CD8-positive, alpha-beta memory T cell (primary cell): ENCODE results near the gene INF2. TPM values are rescaled to one million over a fixed set of nuclear protein-coding genes. Genes with fewer than 3 reads are reported as not detected.

Experiments used
- CTCF ChIA-PET: fragments of 350-600 bp; sonication (Branson Sonifier 250); formaldehyde crosslinking; loops from one replicate; lab custom pipeline; 2021; ENCODE audit warnings: antibody characterized with exemption; lab: Charles Lee
- POLR2A ChIA-PET: fragments of 350-600 bp; sonication (Branson Sonifier 250); formaldehyde crosslinking; loops from one replicate; lab custom pipeline; 2021; ENCODE audit warnings: antibody characterized with exemption; lab: Charles Lee
- DNase-seq, 5 donors: peaks; one replicate each; pipeline versions ENCODE4 v3.0.0 to v3.0.0-alpha.2; 2020 to 2022; ENCODE audit warnings: mixed read lengths in 1 of 5
- H3K27ac ChIP-seq: one replicate; pipeline ENCODE4 v1.7.0; 2013; ENCODE audit warnings: low read depth, mild to moderate bottlenecking, low read length, moderate library complexity
- H3K27me3 ChIP-seq: 2 replicates; pipeline ENCODE4 v1.7.0; 2013; ENCODE audit warnings: low read length, mild to moderate bottlenecking; ENCODE audit not compliant: insufficient read depth, poor library complexity, severe bottlenecking
- H3K36me3 ChIP-seq: 2 replicates; pipeline ENCODE4 v1.7.0; 2013; ENCODE audit warnings: mild to moderate bottlenecking, low read length, moderate library complexity; ENCODE audit not compliant: insufficient read depth
- H3K4me1 ChIP-seq: 2 replicates; pipeline ENCODE4 v1.7.0; 2013; ENCODE audit warnings: mild to moderate bottlenecking, low read length, moderate library complexity; ENCODE audit not compliant: insufficient read depth
- H3K4me3 ChIP-seq: 2 replicates; pipeline ENCODE4 v1.7.0; 2013; ENCODE audit warnings: mild to moderate bottlenecking, low read length
- H3K9me3 ChIP-seq: 2 replicates; pipeline ENCODE4 v1.7.0; 2013; ENCODE audit warnings: mild to moderate bottlenecking, low read length
- H3K27ac Mint-ChIP-seq, 8 donors: one replicate each; pipeline ENCODE4 v1.8.0; 2020 to 2021; ENCODE audit warnings: mixed read lengths in 8 of 8, mild to moderate bottlenecking in 6 of 8, inconsistent platforms in 3 of 8, moderate library complexity in 3 of 8
- H3K27me3 Mint-ChIP-seq, 2 donors: one replicate each; pipeline ENCODE4 v1.8.0; 2020 to 2021; ENCODE audit warnings: mixed read lengths in 2 of 2, mild to moderate bottlenecking in 1 of 2, moderate library complexity in 1 of 2
- H3K36me3 Mint-ChIP-seq, 3 donors: one replicate each; pipeline ENCODE4 v1.8.0; 2020 to 2021; ENCODE audit warnings: mixed read lengths in 3 of 3, inconsistent platforms in 1 of 3, mild to moderate bottlenecking in 1 of 3
- H3K4me1 Mint-ChIP-seq, 3 donors: one replicate each; pipeline ENCODE4 v1.8.0; 2020 to 2021; ENCODE audit warnings: mixed read lengths in 3 of 3, inconsistent platforms in 1 of 3, mild to moderate bottlenecking in 1 of 3
- H3K4me3 Mint-ChIP-seq, 7 donors: one replicate each; pipeline ENCODE4 v1.8.0; 2020 to 2021; ENCODE audit warnings: mixed read lengths in 7 of 7, mild to moderate bottlenecking in 6 of 7, moderate library complexity in 4 of 7, inconsistent platforms in 2 of 7
- H3K9me3 Mint-ChIP-seq, 5 donors: one replicate each; pipeline ENCODE4 v1.8.0; 2020 to 2022; ENCODE audit warnings: mixed read lengths in 5 of 5, mild to moderate bottlenecking in 3 of 5, moderate library complexity in 2 of 5, inconsistent platforms in 1 of 5
- polyA plus RNA-seq: library from polyadenylated mRNA; unstranded; fragments of 300-500 nt; fragmentation: Illumina TruSeq; gene quantifications from one replicate; pipeline ENCODE4 v1.2.3, GENCODE V29; 2021
- total RNA-seq, 2 experiments: library from RNA; stranded (reverse); gene quantifications; one replicate each; pipeline ENCODE4 v1.2.3, GENCODE V29; 2021

Gene INF2
- total and polyA plus RNA-seq, 3 experiments from 2014 or later: 4.6 to 56.3 (median 55.9) TPM

GRCh38 chr14:104754213-104754851 lies 64.9 kb downstream of the INF2 start:
- Histone ChIP-seq H3K9me3 (no peaks in the 10 kb centered on the region), H3K4me3 (peak overlapping the region; percentile 73), H3K27me3 (no peaks in the 10 kb centered on the region), H3K27ac (peak overlapping the region; percentile 91), H3K36me3 (peaks cover 7% of the 10 kb centered on the region), H3K4me1 (peaks cover 20% of the 10 kb centered on the region)
- no peaks in the 10 kb centered on the region for H3K9me3 Mint-ChIP-seq
- H3K27ac Mint-ChIP-seq: peak overlapping the region; percentile 86 to 97 (median 90)
- no peak for DNase-seq
- ChIA-PET CTCF (interaction anchor here (0.7 to 3.4 kb wide), 5 partner anchors 12 to 72 kb away, joined by 3 to 16 read pairs (median 6); partner anchors contain the start of gene ADSS1), POLR2A (no interaction called here)
- H3K4me3 Mint-ChIP-seq: peak overlapping the region; percentile 81 to 93 (median 90)
- peaks cover 27 to 58% (median 28%) of the 10 kb centered on the region in 3 donors for H3K4me1 Mint-ChIP-seq
- peaks cover 0 to 53% (median 8%) of the 10 kb centered on the region in 3 donors for H3K36me3 Mint-ChIP-seq
- no peaks in the 10 kb centered on the region for H3K27me3 Mint-ChIP-seq

GRCh38 chr14:104755621-104756020 lies 66.2 kb downstream of the INF2 start:
- ChIA-PET POLR2A (interaction anchor here (0.7 kb wide), 1 partner anchor 139 kb away, joined by 3 read pairs; no protein-coding TSS in a partner anchor), CTCF (interaction anchor here (1.3 to 1.4 kb wide), 2 partner anchors 11 to 13 kb away, joined by 5 to 6 read pairs; no protein-coding TSS in a partner anchor)
- Mint-ChIP-seq H3K27me3 (no peaks in the 10 kb centered on the region), H3K4me1 (peaks cover 27 to 58% (median 28%) of the 10 kb centered on the region in 3 donors), H3K36me3 (peaks cover 0 to 66% (median 8%) of the 10 kb centered on the region in 3 donors), H3K27ac (peak overlapping the region in 2 of 8 donors; percentile 7 to 87), H3K4me3 (peak overlapping the region in 4 of 7 donors; percentile 31 to 88 (median 64)), H3K9me3 (no peaks in the 10 kb centered on the region)
- Histone ChIP-seq H3K36me3 (peaks cover 7% of the 10 kb centered on the region), H3K27me3 (no peaks in the 10 kb centered on the region), H3K4me3 (no peak overlapping the region), H3K4me1 (peaks cover 20% of the 10 kb centered on the region), H3K9me3 (no peaks in the 10 kb centered on the region), H3K27ac (no peak overlapping the region)
- no peak for DNase-seq

GRCh38 chr14:104756477-104757237 lies 67.2 kb downstream of the INF2 start:
- CTCF ChIA-PET: interaction anchor here (1.7 kb wide), 1 partner anchor 12 kb away, joined by 6 read pairs; no protein-coding TSS in a partner anchor
- Mint-ChIP-seq H3K27ac (peak overlapping the region in 1 of 8 donors; percentile 87), H3K4me3 (peak overlapping the region in 4 of 7 donors; percentile 12 to 80 (median 43)), H3K9me3 (no peaks in the 10 kb centered on the region), H3K27me3 (no peaks in the 10 kb centered on the region), H3K4me1 (peaks cover 28 to 55% (median 32%) of the 10 kb centered on the region in 3 donors), H3K36me3 (peaks cover 0 to 76% (median 13%) of the 10 kb centered on the region in 3 donors)
- DNase-seq: no peak
- no peaks in the 10 kb centered on the region for H3K9me3 ChIP-seq
- H3K36me3 ChIP-seq: peaks cover 12% of the 10 kb centered on the region
- no peak overlapping the region for H3K27ac ChIP-seq
- peaks cover 20% of the 10 kb centered on the region for H3K4me1 ChIP-seq
- H3K4me3 ChIP-seq: no peak overlapping the region
- H3K27me3 ChIP-seq: no peaks in the 10 kb centered on the region
- POLR2A ChIA-PET: no interaction called here

GRCh38 chr14:104757238-104757585 lies 67.8 kb downstream of the INF2 start:
- POLR2A ChIA-PET: no interaction called here
- Histone ChIP-seq H3K36me3 (peaks cover 12% of the 10 kb centered on the region), H3K27me3 (no peaks in the 10 kb centered on the region), H3K27ac (no peak overlapping the region), H3K4me1 (peaks cover 17% of the 10 kb centered on the region), H3K9me3 (no peaks in the 10 kb centered on the region), H3K4me3 (no peak overlapping the region)
- H3K9me3 Mint-ChIP-seq: no peaks in the 10 kb centered on the region
- peaks cover 28 to 55% (median 32%) of the 10 kb centered on the region in 3 donors for H3K4me1 Mint-ChIP-seq
- H3K27me3 Mint-ChIP-seq: no peaks in the 10 kb centered on the region
- no peak for DNase-seq
- peaks cover 3 to 79% (median 14%) of the 10 kb centered on the region in 3 donors for H3K36me3 Mint-ChIP-seq
- H3K27ac Mint-ChIP-seq: no peak overlapping the region
- CTCF ChIA-PET: interaction anchor here (1.7 kb wide), 1 partner anchor 12 kb away, joined by 6 read pairs; no protein-coding TSS in a partner anchor
- H3K4me3 Mint-ChIP-seq: no peak overlapping the region

- Histone ChIP-seq H3K4me3 (no peak overlapping the region), H3K9me3 (no peaks in the 10 kb centered on the region), H3K27me3 (no peaks in the 10 kb centered on the region), H3K36me3 (peaks cover 12% of the 10 kb centered on the region), H3K4me1 (peaks cover 17% of the 10 kb centered on the region), H3K27ac (no peak overlapping the region)
- Mint-ChIP-seq H3K36me3 (peaks cover 5 to 78% (median 15%) of the 10 kb centered on the region in 3 donors), H3K27ac (peak overlapping the region in 1 of 8 donors; percentile 37), H3K4me3 (peak overlapping the region in 1 of 7 donors; percentile 56), H3K27me3 (no peaks in the 10 kb centered on the region), H3K9me3 (no peaks in the 10 kb centered on the region), H3K4me1 (peaks cover 28 to 49% (median 32%) of the 10 kb centered on the region in 3 donors)
- no peak for DNase-seq
- ChIA-PET CTCF (interaction anchor here (1.7 kb wide), 1 partner anchor 11 kb away, joined by 6 read pairs; no protein-coding TSS in a partner anchor), POLR2A (no interaction called here)
These were observed 68.4 kb downstream of the INF2 start for GRCh38 chr14:104757681-104758392.

GRCh38 chr14:104758981-104759969 lies 69.9 kb downstream of the INF2 start:
- no peaks in the 10 kb centered on the region for H3K27me3 Mint-ChIP-seq
- Histone ChIP-seq H3K36me3 (peaks cover 12% of the 10 kb centered on the region), H3K4me3 (no peak overlapping the region), H3K27me3 (no peaks in the 10 kb centered on the region), H3K4me1 (peaks cover 9% of the 10 kb centered on the region), H3K27ac (no peak overlapping the region), H3K9me3 (no peaks in the 10 kb centered on the region)
- ChIA-PET POLR2A (no interaction called here), CTCF (interaction anchor here (1.7 to 1.9 kb wide), 2 partner anchors 9 to 67 kb away, joined by 5 to 8 read pairs; no protein-coding TSS in a partner anchor)
- no peak for DNase-seq
- peaks cover 20 to 36% (median 24%) of the 10 kb centered on the region in 3 donors for H3K4me1 Mint-ChIP-seq
- H3K9me3 Mint-ChIP-seq: no peaks in the 10 kb centered on the region
- H3K36me3 Mint-ChIP-seq: peaks cover 5 to 72% (median 15%) of the 10 kb centered on the region in 3 donors
- peak overlapping the region in 1 of 7 donors; percentile 68 for H3K4me3 Mint-ChIP-seq
- peak overlapping the region in 1 of 8 donors; percentile 85 for H3K27ac Mint-ChIP-seq
